ENCODE data around the gene GNAL.

- TF ChIP-seq CTCF (IDR thresholded peaks at IDR 0.05; ENCODE audit: borderline replicate concordance, extremely low read depth, low read length, poor library complexity, severe bottlenecking) (peak; percentile 4), EZH2 (IDR thresholded peaks at IDR 0.05; ENCODE audit: borderline replicate concordance, low read depth, low read length, severe bottlenecking) (no peak)
Measured at GRCh38 chr18:11908182-11909060, 219.4 kb downstream of the GNAL start, which contains the start of gene MPPE1.

Measured in DND-41 (cell line).